HG02759 (cell line): ENCODE measurements around the gene DEFB125.

Experiments
- ATAC-seq: cut with Tn5 transposase; IDR thresholded peaks from one replicate; pipeline ENCODE4 v1.9.1; 2021; ENCODE audit warnings: mild to moderate bottlenecking, moderate library complexity; ENCODE audit not compliant: unreplicated experiment

DEFB125 gene

GRCh38 chr20:145877-146276 is 58.4 kb downstream of the DEFB125 start:
- no peak for ATAC-seq
